DND-41 (cell line): ENCODE measurements around the gene CACYBP.

Source experiments
- ATAC-seq: fragments of 200-7000 bp; cut with Tn5 transposase; 3 replicates; pipeline ENCODE4 v1.9.1; 2021; ENCODE audit warnings: low read depth; ENCODE audit not compliant: insufficient read depth
- DNase-seq: peaks from one replicate; pipeline ENCODE4 v3.0.0-alpha.2; 2020
- H2AFZ ChIP-seq: 2 replicates; pipeline ENCODE4 v1.6.0; 2012; ENCODE audit warnings: low read depth, low read length
- H3K27ac ChIP-seq: 2 replicates; pipeline ENCODE4 v1.5.1; 2012; ENCODE audit warnings: low read length, inconsistent platforms
- H3K27me3 ChIP-seq: fragments of 200-600 bp; sonication (generic); 2 replicates; pipeline ENCODE4 v1.6.0; 2012; ENCODE audit warnings: low read length, mild to moderate bottlenecking, inconsistent platforms; ENCODE audit not compliant: insufficient read depth, poor library complexity
- H3K36me3 ChIP-seq: 2 replicates; pipeline ENCODE4 v1.5.1; 2012; ENCODE audit warnings: low read length, inconsistent platforms; ENCODE audit not compliant: insufficient read depth
- H3K4me1 ChIP-seq: 2 replicates; pipeline ENCODE4 v1.5.1; 2012; ENCODE audit warnings: mild to moderate bottlenecking, low read length; ENCODE audit not compliant: insufficient read depth
- H3K4me2 ChIP-seq: 2 replicates; pipeline ENCODE4 v1.6.0; 2012; ENCODE audit warnings: mild to moderate bottlenecking, moderate library complexity, low read length, inconsistent platforms; ENCODE audit not compliant: insufficient read depth
- H3K4me3 ChIP-seq, 2 experiments: fragments of 200-600 bp in 1 of 2; shearing (Covaris generic) in 1 of 2; 2 replicates each; pipeline ENCODE4 v1.5.1; 2012 to 2016; ENCODE audit warnings: inconsistent platforms in 2 of 2, low read length in 2 of 2, mild to moderate bottlenecking in 2 of 2, low read depth in 1 of 2, moderate library complexity in 1 of 2
- H3K79me2 ChIP-seq: 2 replicates; pipeline ENCODE4 v1.6.0; 2012; ENCODE audit warnings: low read length, inconsistent platforms; ENCODE audit not compliant: insufficient read depth
- H3K9ac ChIP-seq: 2 replicates; pipeline ENCODE4 v1.6.0; 2012; ENCODE audit warnings: low read depth, mild to moderate bottlenecking, inconsistent platforms, low read length, moderate library complexity
- H3K9me3 ChIP-seq: 2 replicates; pipeline ENCODE4 v1.5.1; 2012; ENCODE audit warnings: low read length, moderate library complexity, mild to moderate bottlenecking, inconsistent platforms; ENCODE audit not compliant: insufficient read depth, severe bottlenecking
- H4K20me1 ChIP-seq: 2 replicates; pipeline ENCODE4 v1.6.0; 2012; ENCODE audit warnings: low read length; ENCODE audit not compliant: insufficient read depth
- EZH2 ChIP-seq: IDR thresholded peaks from 3 replicates; pipeline ENCODE4 v1.6.1; 2012; ENCODE audit warnings: borderline replicate concordance, low read depth, mild to moderate bottlenecking, moderate library complexity, low read length, inconsistent platforms; ENCODE audit not compliant: severe bottlenecking
- TF ChIP-seq, protein P1 (sequence below): IDR thresholded peaks from 2 replicates; pipeline ENCODE4 v1.5.1; 2012; ENCODE audit warnings: borderline replicate concordance, low read length, moderate library complexity, mild to moderate bottlenecking; ENCODE audit not compliant: poor library complexity, severe bottlenecking; ENCODE audit errors: extremely low read depth

Gene CACYBP

GRCh38 chr1:174965362-174966007, 34.3 kb upstream of the CACYBP start:
- Histone ChIP-seq H3K9ac (peak overlapping the region; percentile 48), H3K4me1 (peaks cover 78% of the 10 kb centered on the region), H3K79me2 (no peaks in the 10 kb centered on the region), H3K27me3 (no peaks in the 10 kb centered on the region), H4K20me1 (no peaks in the 10 kb centered on the region), H3K27ac (peak overlapping the region; percentile 84), H3K4me2 (peak overlapping the region; percentile 53), H3K4me3 (peak overlapping the region in 1 of 2 experiments; percentile 48; a peak in 2 of 4 replicates), H3K9me3 (no peaks in the 10 kb centered on the region), H2AFZ (peak overlapping the region; percentile 12; the same call in 1 of the 2 replicates), H3K36me3 (no peaks in the 10 kb centered on the region)
- DNase-seq (no peak), ATAC-seq (no peak)
- TF ChIP-seq, protein P1, sequence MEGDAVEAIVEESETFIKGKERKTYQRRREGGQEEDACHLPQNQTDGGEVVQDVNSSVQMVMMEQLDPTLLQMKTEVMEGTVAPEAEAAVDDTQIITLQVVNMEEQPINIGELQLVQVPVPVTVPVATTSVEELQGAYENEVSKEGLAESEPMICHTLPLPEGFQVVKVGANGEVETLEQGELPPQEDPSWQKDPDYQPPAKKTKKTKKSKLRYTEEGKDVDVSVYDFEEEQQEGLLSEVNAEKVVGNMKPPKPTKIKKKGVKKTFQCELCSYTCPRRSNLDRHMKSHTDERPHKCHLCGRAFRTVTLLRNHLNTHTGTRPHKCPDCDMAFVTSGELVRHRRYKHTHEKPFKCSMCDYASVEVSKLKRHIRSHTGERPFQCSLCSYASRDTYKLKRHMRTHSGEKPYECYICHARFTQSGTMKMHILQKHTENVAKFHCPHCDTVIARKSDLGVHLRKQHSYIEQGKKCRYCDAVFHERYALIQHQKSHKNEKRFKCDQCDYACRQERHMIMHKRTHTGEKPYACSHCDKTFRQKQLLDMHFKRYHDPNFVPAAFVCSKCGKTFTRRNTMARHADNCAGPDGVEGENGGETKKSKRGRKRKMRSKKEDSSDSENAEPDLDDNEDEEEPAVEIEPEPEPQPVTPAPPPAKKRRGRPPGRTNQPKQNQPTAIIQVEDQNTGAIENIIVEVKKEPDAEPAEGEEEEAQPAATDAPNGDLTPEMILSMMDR, result no peak
- TF ChIP-seq EZH2, result no peak

- Histone ChIP-seq H4K20me1 (no peaks in the 10 kb centered on the region), H3K4me1 (peaks cover 82% of the 10 kb centered on the region), H3K27ac (peak overlapping the region; percentile 84), H3K4me3 (peak overlapping the region in 1 of 2 experiments; percentile 48; a peak in 2 of 4 replicates), H3K79me2 (no peaks in the 10 kb centered on the region), H2AFZ (no peak overlapping the region), H3K4me2 (peak overlapping the region; percentile 53), H3K27me3 (no peaks in the 10 kb centered on the region), H3K9me3 (no peaks in the 10 kb centered on the region), H3K36me3 (no peaks in the 10 kb centered on the region), H3K9ac (peak overlapping the region; percentile 48)
- DNase-seq (no peak), ATAC-seq (no peak)
- TF ChIP-seq EZH2, result no peak
- TF ChIP-seq, protein P1, result no peak
These were observed 33.7 kb upstream of the CACYBP start for GRCh38 chr1:174966008-174966572.

DNA sequence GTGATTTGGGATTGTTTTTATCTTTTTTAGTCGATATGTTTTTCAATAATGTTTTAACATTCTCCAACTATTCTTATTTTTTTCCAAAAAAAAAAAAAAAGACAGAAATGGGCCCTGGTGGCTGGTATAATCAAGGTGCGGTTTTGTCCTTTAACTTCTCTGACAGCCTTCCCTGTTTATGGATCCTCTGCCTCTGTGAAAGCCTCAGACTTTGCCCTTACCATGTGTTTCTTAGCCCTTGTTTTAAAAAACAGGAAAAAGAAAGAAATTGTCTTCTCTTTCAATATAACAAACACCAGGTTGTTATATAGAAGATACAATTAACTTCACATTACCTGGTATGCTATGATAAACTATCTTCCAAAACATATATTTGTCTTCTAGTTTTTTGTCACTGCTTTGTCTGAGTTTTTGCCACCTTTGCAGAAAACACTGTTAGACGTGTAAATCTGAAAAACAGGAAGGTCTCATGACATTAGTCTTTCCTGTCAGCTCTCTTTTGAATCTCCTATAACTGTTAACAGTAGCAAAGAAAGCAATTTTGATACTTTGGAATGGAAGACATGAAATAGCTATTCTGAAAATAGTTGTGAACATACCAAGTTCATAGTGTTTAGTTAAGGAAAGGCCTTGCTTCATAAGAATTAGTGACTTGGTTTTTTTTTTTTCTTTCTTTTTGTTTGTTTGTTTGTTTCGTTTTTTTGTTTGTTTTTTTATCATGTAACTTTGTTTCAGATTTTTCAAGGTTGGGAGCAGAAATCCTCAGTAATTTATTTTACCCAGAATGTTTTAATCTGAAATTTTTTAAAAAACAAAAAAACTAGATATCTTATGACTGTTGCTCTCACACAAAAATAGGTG, 31.7 kb upstream of the CACYBP start:
- Histone ChIP-seq H3K9me3 (no peaks in the 10 kb centered on the region), H4K20me1 (no peaks in the 10 kb centered on the region), H3K4me3 (peak overlapping the region in 1 of 2 experiments; percentile 20; a peak in 1 of 4 replicates), H3K27ac (peak overlapping the region; percentile 89), H3K36me3 (no peaks in the 10 kb centered on the region), H3K4me1 (peaks cover 83% of the 10 kb centered on the region), H2AFZ (peak overlapping the region; percentile 57), H3K79me2 (no peaks in the 10 kb centered on the region), H3K9ac (peak overlapping the region; percentile 46), H3K4me2 (peak overlapping the region; percentile 54), H3K27me3 (no peaks in the 10 kb centered on the region)
- no peak for DNase-seq
- TF ChIP-seq, protein P1, result no peak
- no peak for TF ChIP-seq EZH2
- no peak for ATAC-seq
